ENCODE measurements around the gene CYP2D6.
"Not testable (repeated sequence)": the region's sequence is repeated elsewhere in the genome, so short reads cannot be mapped to it uniquely, and the experiment has no call there.

The CYP2D6 gene

DNA sequence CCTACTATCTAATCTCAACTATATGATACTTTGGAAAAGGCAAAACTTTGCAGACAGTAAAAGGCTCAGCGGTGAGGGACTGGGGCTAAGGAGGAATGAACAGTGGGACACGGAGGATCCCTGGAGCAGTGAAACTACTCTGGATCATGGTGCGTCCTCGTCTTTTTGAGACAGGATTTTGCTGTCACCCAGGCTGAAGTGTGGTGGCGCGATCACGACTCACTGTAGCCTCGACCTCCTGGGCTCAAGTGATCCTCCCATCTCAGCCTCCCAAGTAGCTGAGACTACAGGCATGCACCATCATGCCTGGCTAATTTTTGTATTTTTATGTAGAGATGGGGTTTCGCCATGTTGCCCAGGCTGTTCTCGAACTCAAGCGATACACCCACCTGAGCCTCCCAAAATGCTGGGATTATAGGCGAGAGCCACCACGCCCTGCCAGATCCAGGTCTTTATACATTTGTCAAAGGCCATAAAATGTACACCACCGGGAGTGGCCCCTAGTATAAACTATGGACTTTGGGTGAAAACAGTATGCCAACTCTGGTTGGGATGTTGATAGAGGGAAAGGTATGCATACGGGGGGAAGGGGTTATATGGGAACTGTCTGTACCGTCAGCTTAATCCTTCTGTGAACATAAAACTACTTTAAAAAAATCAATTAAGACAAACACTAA lies 28.0 kb upstream of the CYP2D6 start:
- no peak for DNase-seq (ENCODE audit: low read depth)

DNA sequence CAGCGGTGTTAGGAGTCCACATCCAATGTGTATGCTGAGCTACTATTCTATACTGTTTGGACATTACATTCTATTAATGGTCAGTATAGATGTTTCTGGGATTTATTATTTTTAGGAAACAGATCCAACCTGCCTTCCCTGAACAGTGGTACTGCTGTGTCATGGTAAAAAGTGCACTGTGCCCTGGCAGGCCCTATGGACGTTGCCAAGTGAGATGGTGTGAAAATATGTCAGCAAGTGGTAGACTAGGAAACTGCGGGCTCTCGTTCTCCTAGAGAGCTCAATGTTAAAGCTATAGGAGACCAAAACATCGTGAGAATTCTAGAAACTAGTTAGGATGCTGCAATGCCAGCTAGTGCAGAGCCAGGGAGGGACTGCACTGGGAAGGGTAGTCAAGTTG lies 26.0 kb upstream of the CYP2D6 start:
- DNase-seq (ENCODE audit: low read depth): no peak

DNA sequence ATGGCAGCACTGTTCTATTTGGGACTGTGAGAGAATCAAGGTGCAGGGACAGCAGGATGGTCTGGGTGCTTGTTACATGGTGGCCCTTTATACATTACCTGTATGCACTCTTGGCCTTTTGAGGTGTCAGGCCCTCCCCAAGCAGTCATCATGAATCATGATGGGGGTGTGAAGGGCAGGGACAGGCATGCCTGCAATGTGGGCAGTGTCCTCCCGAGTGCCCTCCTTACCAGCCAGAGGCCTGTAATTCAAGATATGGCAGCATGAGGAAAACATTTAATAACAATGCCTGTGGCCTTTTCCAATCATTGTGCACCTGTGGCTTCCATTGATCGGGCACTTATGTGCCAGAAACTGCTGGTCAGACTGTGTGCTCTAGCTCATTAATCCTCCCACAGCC lies 25.5 kb upstream of the CYP2D6 start:
- DNase-seq (ENCODE audit: low read depth): no peak

DNA sequence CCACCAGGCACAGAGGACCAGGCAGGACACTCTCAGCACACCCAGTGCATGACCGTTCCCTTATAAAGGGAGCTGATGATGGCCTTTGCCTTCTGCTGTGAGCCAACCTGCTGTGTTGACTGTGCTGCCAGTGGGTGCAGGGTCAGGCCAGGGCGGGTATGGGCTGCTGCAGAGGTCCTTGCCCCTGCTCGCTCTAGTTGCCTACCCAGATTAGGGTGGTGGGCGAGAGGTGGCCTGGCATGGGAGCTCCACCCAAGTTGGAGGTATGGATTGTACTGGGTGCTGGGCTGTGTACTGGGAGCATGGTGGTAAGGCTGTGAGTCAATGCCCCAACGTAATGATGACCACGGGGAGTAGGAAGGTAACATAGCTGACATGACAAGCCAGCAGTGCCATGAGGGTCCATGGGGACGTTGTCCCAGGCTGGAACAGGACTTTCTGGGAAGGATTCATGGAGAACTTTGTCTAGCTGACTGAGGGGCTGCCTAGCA lies 24.5 kb upstream of the CYP2D6 start:
- DNase-seq (ENCODE audit: low read depth): no peak

DNA sequence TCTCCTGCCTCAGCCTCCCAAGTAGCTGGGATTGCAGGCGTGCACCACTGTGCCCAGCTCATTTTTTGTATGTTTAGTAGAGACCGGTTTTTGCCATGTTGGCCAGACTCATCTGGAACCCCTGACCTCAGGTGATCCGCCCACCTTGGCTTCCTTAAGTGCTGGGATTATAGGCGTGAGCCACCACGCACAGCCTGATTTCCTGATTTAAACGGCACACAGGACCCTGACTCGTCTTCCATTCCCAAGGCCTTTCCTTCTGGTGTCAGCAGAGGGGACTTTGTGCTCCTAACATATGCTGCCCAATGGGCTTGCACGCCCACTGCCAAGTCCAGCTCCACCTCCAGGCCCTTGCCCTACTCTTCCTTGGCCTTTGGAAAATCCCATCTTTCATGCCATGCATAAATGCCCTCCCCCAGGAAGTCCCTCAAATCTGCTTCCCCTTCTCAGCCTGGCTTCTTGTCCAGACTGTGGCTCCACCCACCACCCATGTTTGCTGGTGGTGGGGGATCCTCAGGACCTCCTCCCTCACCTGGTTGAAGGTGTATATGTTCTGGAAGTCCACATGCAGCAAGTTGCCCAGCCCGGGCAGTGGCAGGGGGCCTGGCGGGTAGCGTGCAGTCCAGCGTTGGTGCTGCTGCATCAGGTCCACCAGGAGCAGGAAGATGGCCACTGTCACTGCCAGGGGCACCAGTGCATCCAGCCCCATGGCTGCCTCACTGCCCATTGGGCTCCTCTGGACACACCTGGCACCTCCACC lies 23.9 kb upstream of the CYP2D6 start:
- no peak for DNase-seq (ENCODE audit: low read depth)

DNA sequence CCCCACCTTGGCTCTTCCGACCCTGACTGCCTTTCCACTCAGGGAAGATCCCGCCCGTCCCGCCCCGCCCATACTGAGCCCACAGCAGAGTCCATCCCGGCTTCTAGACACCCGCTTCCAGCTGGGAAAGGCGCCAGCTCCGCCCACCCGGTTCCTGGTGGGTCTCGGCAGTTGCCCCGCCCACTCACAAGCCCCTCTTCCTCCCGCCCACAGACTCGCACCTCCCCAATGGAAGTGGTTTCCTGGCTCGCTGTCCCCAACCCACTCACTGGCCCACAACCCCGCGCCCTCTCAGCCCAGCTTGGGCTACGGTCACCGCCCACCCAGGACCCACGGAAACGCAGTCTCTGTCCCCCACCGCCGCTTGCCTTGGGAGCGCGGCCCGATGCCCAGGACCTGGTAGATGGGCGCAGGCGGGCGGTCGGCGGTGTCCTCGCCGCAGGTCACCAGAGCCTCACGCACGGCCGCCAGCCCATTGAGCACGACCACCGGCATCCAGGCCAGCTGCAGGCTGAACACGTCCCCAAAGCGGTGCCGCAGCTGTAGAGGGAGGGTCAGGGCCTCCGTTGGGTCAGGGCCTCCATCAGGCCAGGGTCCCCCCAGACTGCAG lies 22.2 kb upstream of the CYP2D6 start:
- no peak for DNase-seq (ENCODE audit: low read depth)

DNA sequence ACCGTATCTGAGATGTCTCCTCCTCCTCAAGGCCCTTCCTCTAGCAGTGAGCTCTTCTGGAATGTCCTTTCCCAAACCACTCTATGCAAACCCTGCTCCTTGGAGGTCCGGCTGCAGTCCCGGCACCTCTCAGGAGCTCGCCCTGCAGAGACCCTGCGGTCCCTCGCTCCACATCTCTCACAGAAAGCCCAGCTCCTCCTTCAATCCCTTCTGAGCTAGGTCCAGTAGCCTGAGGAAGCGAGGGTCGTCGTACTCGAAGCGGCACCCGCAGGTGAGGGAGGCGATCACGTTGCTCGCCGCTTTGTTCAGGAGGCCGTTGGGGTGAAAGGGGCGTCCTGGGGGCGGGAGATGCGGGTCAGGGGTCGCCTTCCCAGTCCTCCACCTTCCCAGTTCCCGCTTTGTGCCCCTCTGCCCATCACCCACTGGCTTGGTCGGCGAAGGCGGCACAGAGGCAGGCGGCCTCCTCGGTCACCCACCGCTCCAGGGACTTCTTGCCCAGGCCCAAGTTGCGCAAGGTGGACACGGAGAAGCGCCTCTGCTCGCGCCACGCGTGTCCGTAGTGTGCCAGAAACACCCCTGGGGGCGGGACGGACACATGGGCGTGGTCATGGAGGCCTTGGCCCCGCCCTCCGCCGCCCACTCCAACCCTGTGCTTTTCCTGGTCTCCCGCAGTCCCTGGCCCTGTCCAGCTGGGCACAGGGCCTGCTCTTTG lies 21.5 kb upstream of the CYP2D6 start:
- DNase-seq (ENCODE audit: low read depth): no peak

DNA sequence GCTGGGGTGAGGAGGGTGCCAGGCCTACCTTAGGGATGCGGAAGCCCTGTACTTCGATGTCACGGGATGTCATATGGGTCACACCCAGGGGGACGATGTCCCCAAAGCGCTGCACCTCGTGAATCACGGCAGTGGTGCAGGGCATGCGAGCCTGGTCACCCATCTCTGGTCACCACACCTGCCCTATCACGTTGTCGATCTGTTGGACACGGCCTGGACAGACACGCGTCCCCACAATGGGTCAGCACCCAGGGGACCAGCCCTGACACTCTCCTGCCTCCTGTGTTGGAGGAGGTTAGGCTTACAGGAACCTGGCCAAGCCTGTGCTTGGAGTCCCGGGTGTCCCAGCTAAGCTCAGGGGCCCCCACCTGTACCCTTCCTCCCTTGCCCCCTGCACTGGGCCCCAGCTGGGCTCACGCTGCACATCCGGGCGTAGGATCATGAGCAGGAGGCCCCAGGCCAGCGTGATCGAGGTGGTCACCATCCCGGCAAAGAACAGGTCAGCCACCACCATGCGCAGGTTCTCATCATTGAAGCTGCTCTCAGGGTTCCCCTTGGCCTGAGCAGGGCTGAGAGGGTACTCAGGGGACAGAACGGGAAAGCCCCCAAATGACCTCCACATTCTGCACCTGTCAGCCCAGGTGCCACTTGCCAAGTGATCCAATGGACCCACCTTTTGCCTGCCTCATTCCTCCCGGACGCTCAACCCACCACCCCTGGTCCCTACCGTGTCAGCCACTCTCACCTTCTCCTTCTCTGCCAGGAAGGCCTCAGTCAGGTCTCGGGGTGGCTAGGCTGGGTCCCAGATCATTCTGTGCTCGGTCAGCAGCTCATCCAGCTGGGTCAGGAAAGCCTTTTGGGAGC lies 20.3 kb upstream of the CYP2D6 start:
- DNase-seq (ENCODE audit: low read depth): no peak

DNA sequence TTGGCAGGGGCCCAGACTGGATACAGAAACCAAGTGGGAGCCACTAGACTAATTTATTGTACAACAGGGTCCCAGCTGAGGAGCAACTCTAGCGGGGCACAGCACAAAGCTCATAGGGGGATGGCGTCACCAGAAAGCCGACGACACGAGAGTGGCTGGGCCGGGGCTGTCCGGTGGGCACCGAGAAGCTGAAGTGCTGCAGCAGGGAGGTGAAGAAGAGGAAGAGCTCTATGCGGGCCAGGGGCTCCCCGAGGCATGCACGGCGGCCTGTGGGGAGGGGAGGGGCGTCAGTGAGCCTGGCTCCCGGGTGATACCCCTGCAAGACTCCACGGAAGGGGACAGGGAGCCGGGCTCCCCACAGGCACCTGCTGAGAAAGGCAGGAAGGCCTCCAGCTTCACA lies 19.2 kb upstream of the CYP2D6 start:
- not testable (repeated sequence) for DNase-seq (ENCODE audit: low read depth)

DNA sequence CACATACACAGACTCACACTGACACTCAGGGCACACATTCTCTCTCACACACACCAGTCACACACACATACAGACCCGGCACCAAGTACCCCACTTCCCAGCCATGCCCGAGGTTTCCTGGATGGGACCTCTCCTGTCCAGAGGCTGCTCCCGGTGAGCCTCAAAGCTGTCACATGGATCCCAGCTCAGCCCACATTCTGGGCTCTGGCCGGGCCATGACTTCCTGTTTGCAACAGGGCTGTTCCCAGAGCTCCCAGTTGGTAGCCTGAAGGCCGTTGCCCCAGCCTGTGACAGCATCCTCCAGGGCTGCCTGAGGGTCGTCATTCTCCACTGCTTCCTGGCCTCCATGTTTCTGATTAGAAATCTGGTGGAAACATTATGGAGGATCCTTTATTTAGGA lies 14.6 kb upstream of the CYP2D6 start:
- no peak for DNase-seq (ENCODE audit: low read depth)

DNA sequence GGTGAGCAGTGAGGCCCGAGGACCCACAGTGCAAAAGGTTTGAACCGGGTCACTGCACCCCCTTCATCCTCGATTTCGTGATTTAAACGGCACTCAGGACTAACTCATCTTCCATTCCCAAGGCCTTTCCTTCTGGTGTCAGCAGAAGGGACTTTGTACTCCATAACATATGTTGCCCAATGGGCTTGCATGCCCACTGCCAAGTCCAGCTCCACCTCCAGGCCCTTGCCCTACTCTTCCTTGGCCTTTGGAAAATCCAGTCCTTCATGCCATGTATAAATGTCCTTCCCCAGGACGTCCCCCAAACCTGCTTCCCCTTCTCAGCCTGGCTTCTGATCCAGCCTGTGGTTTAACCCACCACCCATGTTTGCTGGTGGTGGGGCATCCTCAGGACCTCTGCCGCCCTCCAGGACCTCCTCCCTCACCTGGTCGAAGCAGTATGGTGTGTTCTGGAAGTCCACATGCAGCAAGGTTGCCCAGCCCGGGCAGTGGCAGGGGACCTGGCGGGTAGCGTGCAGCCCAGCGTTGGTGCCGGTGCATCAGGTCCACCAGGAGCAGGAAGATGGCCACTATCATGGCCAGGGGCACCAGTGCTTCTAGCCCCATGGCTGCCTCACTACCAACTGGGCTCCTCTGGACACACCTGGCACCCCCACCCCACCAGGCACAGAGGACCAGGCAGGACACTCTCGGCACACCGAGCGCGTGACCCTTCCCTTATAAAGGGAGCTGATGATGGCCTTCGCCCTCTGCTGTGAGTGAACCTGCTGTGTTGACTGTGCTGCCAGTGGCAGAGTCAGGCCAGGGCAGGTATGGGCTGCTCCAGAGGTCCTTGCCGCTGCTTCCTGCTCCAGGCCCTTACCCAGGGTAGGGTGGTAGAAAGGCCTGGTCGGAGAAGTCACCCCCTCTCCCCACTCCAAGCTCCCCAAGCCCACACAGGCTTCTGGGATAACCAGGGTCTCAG lies 13.5 kb upstream of the CYP2D6 start:
- not testable (repeated sequence) for DNase-seq (ENCODE audit: low read depth)

DNA sequence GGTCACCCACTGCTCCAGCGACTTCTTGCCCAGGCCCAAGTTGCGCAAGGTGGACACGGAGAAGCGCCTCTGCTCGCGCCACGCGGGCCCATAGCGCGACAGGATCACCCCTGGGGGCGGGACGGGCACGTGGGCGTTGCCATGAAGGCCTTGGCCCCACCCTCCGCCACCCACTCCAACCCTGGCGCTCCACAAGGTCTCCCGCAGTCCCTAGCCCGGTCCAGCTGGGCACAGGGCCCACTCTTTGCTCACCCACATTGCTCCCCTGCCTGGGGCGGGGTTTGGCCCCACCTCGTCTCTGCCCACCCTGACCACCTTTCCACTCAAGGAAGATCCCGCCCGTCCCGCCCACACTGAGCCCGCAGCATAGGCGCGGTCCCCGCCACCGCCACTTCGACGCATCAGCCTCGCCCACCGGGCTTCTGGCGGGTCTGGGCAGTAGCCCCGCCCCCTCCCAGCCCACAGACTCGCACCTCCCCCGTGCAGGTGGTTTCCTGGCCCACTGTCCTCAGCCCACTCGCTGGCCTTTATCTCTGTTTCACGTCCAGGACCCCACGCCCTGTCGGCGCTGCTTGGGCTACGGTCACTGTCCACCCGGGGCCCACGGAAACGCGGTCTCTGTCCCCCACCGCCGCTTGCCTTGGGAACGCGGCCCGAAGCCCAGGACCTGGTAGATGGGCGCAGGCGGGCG lies 12.3 kb upstream of the CYP2D6 start:
- no peak for DNase-seq (ENCODE audit: low read depth)

DNA sequence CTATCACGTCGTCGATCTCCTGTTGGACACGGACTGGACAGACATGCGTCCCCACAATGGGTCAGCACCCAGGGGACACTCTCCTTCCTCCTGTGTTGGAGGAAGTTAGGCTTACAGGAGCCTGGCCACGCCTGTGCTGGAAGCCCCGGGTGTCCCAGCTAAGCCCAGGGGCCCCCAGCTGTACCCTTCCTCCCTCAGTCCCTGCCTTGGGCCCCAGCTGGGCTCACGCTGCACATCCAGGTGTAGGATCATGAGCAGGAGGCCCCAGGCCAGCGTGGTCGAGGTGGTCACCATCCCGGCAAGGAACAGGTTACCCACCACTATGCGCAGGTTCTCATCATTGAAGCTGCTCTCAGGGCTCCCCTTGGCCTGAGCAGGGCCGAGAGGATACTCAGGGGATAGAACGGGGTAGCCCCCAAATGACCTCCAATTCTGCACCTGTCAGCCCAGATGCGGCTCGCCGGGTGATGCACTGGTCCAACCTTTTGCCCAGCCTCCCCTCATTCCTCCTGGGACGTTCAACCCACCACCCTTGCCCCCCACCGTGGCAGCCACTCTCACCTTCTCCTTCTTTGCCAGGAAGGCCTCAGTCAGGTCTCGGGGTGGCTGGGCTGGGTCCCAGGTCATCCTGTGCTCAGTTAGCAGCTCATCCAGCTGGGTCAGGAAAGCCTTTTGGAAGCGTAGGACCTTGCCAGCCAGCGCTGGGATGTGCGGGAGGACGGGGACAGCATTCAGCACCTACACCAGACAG lies 10.9 kb upstream of the CYP2D6 start:
- not testable (repeated sequence) for DNase-seq (ENCODE audit: low read depth)

DNA sequence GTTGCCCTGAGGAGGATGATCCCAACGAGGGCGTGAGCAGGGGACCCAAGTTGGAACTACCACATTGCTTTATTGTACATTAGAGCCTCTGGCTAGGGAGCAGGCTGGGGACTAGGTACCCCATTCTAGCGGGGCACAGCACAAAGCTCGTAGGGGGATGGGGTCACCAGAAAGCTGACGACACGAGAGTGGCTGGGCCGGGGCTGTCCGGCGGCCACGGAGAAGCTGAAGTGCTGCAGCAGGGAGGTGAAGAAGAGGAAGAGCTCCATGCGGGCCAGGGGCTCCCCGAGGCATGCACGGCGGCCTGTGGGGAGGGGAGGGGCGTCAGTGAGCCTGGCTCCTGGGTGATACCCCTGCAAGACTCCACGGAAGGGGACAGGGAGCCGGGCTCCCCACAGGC lies 9.5 kb upstream of the CYP2D6 start:
- not testable (repeated sequence) for DNase-seq (ENCODE audit: low read depth)

DNA sequence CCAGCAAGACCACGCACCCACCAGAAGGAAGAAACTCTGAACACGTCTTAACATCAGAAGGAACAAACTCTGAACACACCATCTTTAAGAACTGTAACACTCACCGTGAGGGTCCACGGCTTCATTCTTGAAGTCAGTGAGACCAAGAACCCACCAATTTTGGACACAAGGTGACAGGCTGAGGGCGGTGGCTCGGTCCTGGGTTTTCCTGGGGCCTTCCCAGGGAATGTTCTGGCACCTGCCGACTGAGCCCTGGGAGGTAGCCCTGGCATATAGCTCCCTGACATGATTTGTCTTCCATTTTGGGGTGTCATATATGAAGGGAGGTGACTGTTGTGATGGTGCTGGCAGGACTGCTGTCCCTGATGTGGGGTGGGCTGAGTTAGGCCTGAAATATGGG lies 8.9 kb upstream of the CYP2D6 start:
- DNase-seq (ENCODE audit: low read depth): not testable (repeated sequence)

DNA sequence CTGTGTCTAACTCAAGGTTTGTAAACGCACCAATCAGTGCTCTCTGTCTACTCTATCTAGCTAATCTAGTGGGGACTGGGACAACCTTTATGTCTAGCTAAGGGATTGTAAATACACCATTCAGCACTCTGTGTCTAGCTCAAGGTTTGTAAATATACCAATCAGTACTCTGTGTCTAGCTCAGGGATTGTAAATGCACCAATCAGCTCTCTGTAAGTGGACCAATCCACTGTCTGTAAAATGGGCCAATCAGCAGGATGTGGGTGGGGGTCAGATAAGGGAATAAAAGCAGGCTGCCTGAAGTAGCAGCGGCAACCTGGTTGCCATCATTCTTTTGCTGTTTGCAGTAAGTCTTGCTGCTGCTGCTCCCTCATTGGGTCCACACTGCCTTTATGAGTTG lies 8.4 kb upstream of the CYP2D6 start:
- no peak for DNase-seq (ENCODE audit: low read depth)

DNA sequence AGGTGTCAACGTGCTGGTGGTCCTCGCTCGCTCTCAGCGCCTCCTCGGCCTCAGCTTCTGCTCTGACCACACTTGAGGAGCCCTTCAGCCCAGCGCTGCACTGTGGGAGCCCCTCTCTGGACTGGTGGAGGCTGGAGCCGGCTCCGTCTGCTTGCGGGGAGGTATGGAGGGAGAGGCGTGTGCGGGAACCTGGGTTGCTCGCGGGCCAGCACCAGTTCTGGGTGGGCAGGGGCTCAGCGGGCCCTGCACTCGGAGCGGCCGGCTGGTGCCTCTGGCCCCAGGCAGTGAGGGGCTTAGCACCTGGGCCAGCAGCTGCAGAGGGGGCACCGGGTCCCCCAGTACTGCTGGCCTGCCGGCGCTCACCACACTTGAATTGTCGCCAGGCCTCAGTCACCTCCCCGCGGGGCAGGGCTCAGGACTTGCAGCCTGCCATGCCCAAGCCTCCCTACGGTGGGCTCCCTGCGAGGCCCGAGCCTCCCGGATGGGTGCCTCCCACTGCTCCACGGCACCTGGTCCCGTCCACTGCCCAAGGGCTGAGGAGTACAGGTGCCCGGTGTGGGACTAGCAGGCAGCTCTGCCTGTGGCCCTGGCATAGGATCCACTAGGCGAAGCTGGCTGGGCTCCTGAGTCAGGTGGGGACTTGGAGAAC lies 7.6 kb upstream of the CYP2D6 start:
- DNase-seq (ENCODE audit: low read depth): no peak

DNA sequence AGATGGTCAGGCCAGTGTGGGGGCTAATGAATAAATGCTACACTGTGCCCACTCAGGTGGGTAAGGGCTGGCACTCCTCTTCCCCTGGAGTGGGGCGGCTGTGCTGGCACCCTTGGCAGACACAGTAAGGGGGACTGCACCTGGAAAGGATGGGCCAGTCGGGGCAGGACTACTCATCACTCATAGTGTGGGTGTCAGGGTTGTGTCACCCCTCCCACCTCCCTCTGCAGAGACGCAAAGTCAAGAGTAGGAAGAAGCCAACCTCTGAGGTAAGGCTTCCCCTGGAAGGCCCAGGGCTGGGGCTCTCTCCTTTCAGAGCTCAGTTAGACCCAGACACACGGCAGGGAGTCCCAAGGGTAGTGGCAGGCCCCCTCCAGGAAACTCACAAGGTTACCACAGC lies 5.1 kb upstream of the CYP2D6 start:
- not testable (repeated sequence) for DNase-seq (ENCODE audit: low read depth)
